ENCODE measurements around the gene MOB1A.
"Not testable (repeated sequence)": the region's sequence is repeated elsewhere in the genome, so short reads cannot be mapped to it uniquely, and the experiment has no call there.

The MOB1A gene

GRCh38 chr2:74137651-74138599 is 40.8 kb downstream of the MOB1A start:
- H3K4me1 ChIP-seq (ENCODE audit: control insufficient read depth in 5 of 5, insufficient read depth in 5 of 5, low read length in 5 of 5): no peaks in the 10 kb centered on the region
- no peak overlapping the region for H3K27ac ChIP-seq (ENCODE audit: low read depth, low read length)
- peaks cover 3 to 36% (median 20%) of the 10 kb centered on the region in 5 donors for H3K36me3 ChIP-seq (ENCODE audit: control insufficient read depth in 5 of 5, insufficient read depth in 5 of 5, low read length in 5 of 5)
- H3K27me3 ChIP-seq (ENCODE audit: control insufficient read depth in 5 of 5, insufficient read depth in 4 of 5, low read length in 5 of 5): no peaks in the 10 kb centered on the region
- peaks cover 0 to 5% (median 4%) of the 10 kb centered on the region in 5 donors for H3K9me3 ChIP-seq (ENCODE audit: control insufficient read depth in 5 of 5, low read length in 5 of 5)
- H3K4me3 ChIP-seq (ENCODE audit: low read depth in 1 of 5, low read length in 5 of 5): no peak overlapping the region
- no peak overlapping the region for H3K9ac ChIP-seq (ENCODE audit: low read length in 5 of 5)

- peaks cover 3 to 16% (median 14%) of the 10 kb centered on the region in 5 donors for H3K36me3 ChIP-seq (ENCODE audit: control insufficient read depth in 5 of 5, insufficient read depth in 5 of 5, low read length in 5 of 5)
- H3K4me1 ChIP-seq (ENCODE audit: control insufficient read depth in 5 of 5, insufficient read depth in 5 of 5, low read length in 5 of 5): no peaks in the 10 kb centered on the region
- H3K4me3 ChIP-seq (ENCODE audit: low read depth in 1 of 5, low read length in 5 of 5): no peak overlapping the region
- H3K9ac ChIP-seq (ENCODE audit: low read length in 5 of 5): no peak overlapping the region
- peaks cover 0 to 5% (median 4%) of the 10 kb centered on the region in 5 donors for H3K9me3 ChIP-seq (ENCODE audit: control insufficient read depth in 5 of 5, low read length in 5 of 5)
- no peak overlapping the region for H3K27ac ChIP-seq (ENCODE audit: low read depth, low read length)
- peaks cover 0 to 12% (median 11%) of the 10 kb centered on the region in 5 donors for H3K27me3 ChIP-seq (ENCODE audit: control insufficient read depth in 5 of 5, insufficient read depth in 4 of 5, low read length in 5 of 5)
Measured at GRCh38 chr2:74131901-74132300, 46.8 kb downstream of the MOB1A start.

GRCh38 chr2:74130211-74130995 is 48.3 kb downstream of the MOB1A start:
- H3K9ac ChIP-seq (ENCODE audit: low read length in 5 of 5): no peak overlapping the region
- H3K36me3 ChIP-seq (ENCODE audit: control insufficient read depth in 5 of 5, insufficient read depth in 5 of 5, low read length in 5 of 5): peaks cover 3 to 16% (median 14%) of the 10 kb centered on the region in 5 donors
- no peak overlapping the region for H3K4me3 ChIP-seq (ENCODE audit: low read depth in 1 of 5, low read length in 5 of 5)
- H3K4me1 ChIP-seq (ENCODE audit: control insufficient read depth in 5 of 5, insufficient read depth in 5 of 5, low read length in 5 of 5): no peaks in the 10 kb centered on the region
- peaks cover 0 to 5% (median 4%) of the 10 kb centered on the region in 5 donors for H3K9me3 ChIP-seq (ENCODE audit: control insufficient read depth in 5 of 5, low read length in 5 of 5)
- H3K27me3 ChIP-seq (ENCODE audit: control insufficient read depth in 5 of 5, insufficient read depth in 4 of 5, low read length in 5 of 5): peaks cover 0 to 12% (median 11%) of the 10 kb centered on the region in 5 donors
- no peak overlapping the region for H3K27ac ChIP-seq (ENCODE audit: low read depth, low read length)

GRCh38 chr2:74128206-74128605 is 50.5 kb downstream of the MOB1A start:
- peaks cover 0 to 1% (median 0%) of the 10 kb centered on the region in 5 donors for H3K36me3 ChIP-seq (ENCODE audit: control insufficient read depth in 5 of 5, insufficient read depth in 5 of 5, low read length in 5 of 5)
- peaks cover 0 to 12% (median 11%) of the 10 kb centered on the region in 5 donors for H3K27me3 ChIP-seq (ENCODE audit: control insufficient read depth in 5 of 5, insufficient read depth in 4 of 5, low read length in 5 of 5)
- H3K9me3 ChIP-seq (ENCODE audit: control insufficient read depth in 5 of 5, low read length in 5 of 5): peaks cover 0 to 3% (median under 1%) of the 10 kb centered on the region in 5 donors
- no peak overlapping the region for H3K4me3 ChIP-seq (ENCODE audit: low read depth in 1 of 5, low read length in 5 of 5)
- no peak overlapping the region for H3K27ac ChIP-seq (ENCODE audit: low read depth, low read length)
- no peak overlapping the region for H3K9ac ChIP-seq (ENCODE audit: low read length in 5 of 5)
- no peaks in the 10 kb centered on the region for H3K4me1 ChIP-seq (ENCODE audit: control insufficient read depth in 5 of 5, insufficient read depth in 5 of 5, low read length in 5 of 5)

- not testable (repeated sequence) for H3K4me3 ChIP-seq (ENCODE audit: low read depth in 1 of 5, low read length in 5 of 5); H3K9ac ChIP-seq (ENCODE audit: low read length in 5 of 5); H3K27me3 ChIP-seq (ENCODE audit: control insufficient read depth in 5 of 5, insufficient read depth in 4 of 5, low read length in 5 of 5); H3K27ac ChIP-seq (ENCODE audit: low read depth, low read length); H3K36me3 ChIP-seq (ENCODE audit: control insufficient read depth in 5 of 5, insufficient read depth in 5 of 5, low read length in 5 of 5)
- peaks cover 0 to 16% (median 9%) of the 10 kb centered on the region in 5 donors for H3K9me3 ChIP-seq (ENCODE audit: control insufficient read depth in 5 of 5, low read length in 5 of 5)
- H3K4me1 ChIP-seq (ENCODE audit: control insufficient read depth in 5 of 5, insufficient read depth in 5 of 5, low read length in 5 of 5): peaks cover 0 to 10% (median 2%) of the 10 kb centered on the region in 5 donors
Measured at GRCh38 chr2:74123955-74124354, 54.7 kb downstream of the MOB1A start.

GRCh38 chr2:74121846-74122245 is 56.8 kb downstream of the MOB1A start:
- not testable (repeated sequence) for H3K27ac ChIP-seq (ENCODE audit: low read depth, low read length); H3K27me3 ChIP-seq (ENCODE audit: control insufficient read depth in 5 of 5, insufficient read depth in 4 of 5, low read length in 5 of 5); H3K9ac ChIP-seq (ENCODE audit: low read length in 5 of 5); H3K36me3 ChIP-seq (ENCODE audit: control insufficient read depth in 5 of 5, insufficient read depth in 5 of 5, low read length in 5 of 5); H3K4me3 ChIP-seq (ENCODE audit: low read depth in 1 of 5, low read length in 5 of 5)
- peaks cover 0 to 16% (median 9%) of the 10 kb centered on the region in 5 donors for H3K9me3 ChIP-seq (ENCODE audit: control insufficient read depth in 5 of 5, low read length in 5 of 5)
- H3K4me1 ChIP-seq (ENCODE audit: control insufficient read depth in 5 of 5, insufficient read depth in 5 of 5, low read length in 5 of 5): peaks cover 0 to 10% (median 2%) of the 10 kb centered on the region in 5 donors

GRCh38 chr2:74119912-74120825 is 58.5 kb downstream of the MOB1A start:
- Histone ChIP-seq H3K36me3 (ENCODE audit: control insufficient read depth in 5 of 5, insufficient read depth in 5 of 5, low read length in 5 of 5) (no peaks in the 10 kb centered on the region), H3K27me3 (ENCODE audit: control insufficient read depth in 5 of 5, insufficient read depth in 4 of 5, low read length in 5 of 5) (no peaks in the 10 kb centered on the region), H3K27ac (ENCODE audit: low read depth, low read length) (no peak overlapping the region), H3K9me3 (ENCODE audit: control insufficient read depth in 5 of 5, low read length in 5 of 5) (peaks cover 0 to 16% (median 9%) of the 10 kb centered on the region in 5 donors), H3K4me3 (ENCODE audit: low read depth in 1 of 5, low read length in 5 of 5) (peak overlapping the region; percentile 71 to 88 (median 82)), H3K9ac (ENCODE audit: low read length in 5 of 5) (peak overlapping the region in 3 of 5 donors; percentile 59 to 76 (median 74)), H3K4me1 (ENCODE audit: control insufficient read depth in 5 of 5, insufficient read depth in 5 of 5, low read length in 5 of 5) (peaks cover 0 to 10% (median 2%) of the 10 kb centered on the region in 5 donors)

GRCh38 chr2:74119339-74119738 is 59.3 kb downstream of the MOB1A start:
- Histone ChIP-seq H3K4me3 (ENCODE audit: low read depth in 1 of 5, low read length in 5 of 5) (peak overlapping the region in 3 of 5 donors; percentile 63 to 86 (median 71)), H3K36me3 (ENCODE audit: control insufficient read depth in 5 of 5, insufficient read depth in 5 of 5, low read length in 5 of 5) (no peaks in the 10 kb centered on the region), H3K27me3 (ENCODE audit: control insufficient read depth in 5 of 5, insufficient read depth in 4 of 5, low read length in 5 of 5) (no peaks in the 10 kb centered on the region), H3K9me3 (ENCODE audit: control insufficient read depth in 5 of 5, low read length in 5 of 5) (peaks cover 0 to 16% (median 9%) of the 10 kb centered on the region in 5 donors), H3K27ac (ENCODE audit: low read depth, low read length) (no peak overlapping the region), H3K4me1 (ENCODE audit: control insufficient read depth in 5 of 5, insufficient read depth in 5 of 5, low read length in 5 of 5) (peaks cover 0 to 10% (median 2%) of the 10 kb centered on the region in 5 donors), H3K9ac (ENCODE audit: low read length in 5 of 5) (no peak overlapping the region)

GRCh38 chr2:74111380-74111779 is 67.3 kb downstream of the MOB1A start:
- H3K27me3 ChIP-seq (ENCODE audit: control insufficient read depth in 5 of 5, insufficient read depth in 4 of 5, low read length in 5 of 5): peaks cover 0 to 6% (median 0%) of the 10 kb centered on the region in 5 donors
- no peak overlapping the region for H3K4me3 ChIP-seq (ENCODE audit: low read depth in 1 of 5, low read length in 5 of 5)
- no peaks in the 10 kb centered on the region for H3K4me1 ChIP-seq (ENCODE audit: control insufficient read depth in 5 of 5, insufficient read depth in 5 of 5, low read length in 5 of 5)
- no peaks in the 10 kb centered on the region for H3K36me3 ChIP-seq (ENCODE audit: control insufficient read depth in 5 of 5, insufficient read depth in 5 of 5, low read length in 5 of 5)
- no peak overlapping the region for H3K9ac ChIP-seq (ENCODE audit: low read length in 5 of 5)
- H3K27ac ChIP-seq (ENCODE audit: low read depth, low read length): no peak overlapping the region
- H3K9me3 ChIP-seq (ENCODE audit: control insufficient read depth in 5 of 5, low read length in 5 of 5): no peaks in the 10 kb centered on the region

Measured in subcutaneous abdominal adipose tissue (tissue), 5 donors.